SK-N-MC (cell line): ENCODE measurements around the gene SNAPC4.

Experiments used
- EZH2 ChIP-seq: fragments of 200-600 bp; sonication (generic); IDR thresholded peaks from one replicate; pipeline ENCODE4 v1.6.1; 2017; ENCODE audit warnings: antibody characterized with exemption
- FOXP2 ChIP-seq: optimal IDR thresholded peaks from 2 replicates; pipeline ENCODE3; 2011; ENCODE audit warnings: mild to moderate bottlenecking, moderate library complexity; ENCODE audit not compliant: insufficient read depth; ENCODE audit errors: extremely low read length, control extremely low read depth
- POLR2AphosphoS5 ChIP-seq: IDR thresholded peaks from 2 replicates; pipeline ENCODE4 v1.6.1; 2012; ENCODE audit warnings: mild to moderate bottlenecking, low read depth, low read length, borderline replicate concordance

DNA sequence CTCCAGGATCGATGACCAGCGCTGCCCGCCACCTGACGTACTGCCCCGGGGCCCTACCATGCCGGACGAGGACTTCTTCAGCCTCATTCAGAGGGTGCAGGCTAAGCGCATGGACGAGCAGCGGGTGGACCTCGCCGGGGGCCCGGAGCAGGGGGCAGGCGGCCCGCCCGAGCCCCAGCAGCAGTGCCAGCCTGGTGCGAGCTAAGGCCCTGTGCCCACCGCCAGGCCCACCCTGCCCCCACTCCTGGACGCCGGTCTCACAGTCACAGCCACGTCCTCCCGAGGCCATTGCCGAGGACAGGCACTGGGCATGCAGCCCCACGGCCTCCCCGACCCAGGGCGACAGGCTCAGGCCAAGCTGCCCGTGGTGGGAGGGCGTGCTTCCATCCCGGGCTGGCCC is 42.0 kb downstream of the SNAPC4 start:
- TF ChIP-seq POLR2AphosphoS5 (no peak), EZH2 (no peak), FOXP2 (no peak)
